ENCODE measurements around the gene LGALS8. TPM values are rescaled to one million over a fixed set of nuclear protein-coding genes. Genes with fewer than 3 reads are reported as not detected.

The LGALS8 gene
- total RNA-seq, 4 donors from 2014 or later, result 45.7 to 112 (median 61.5) TPM

GRCh38 chr1:236515443-236515958, 8.3 kb upstream of the LGALS8 start:
- H3K27me3 ChIP-seq, result no peaks in the 10 kb centered on the region
- intact Hi-C loops (cut with DNase I; ENCODE audit: low total_unique reads), result no loop called here
- no peaks in the 10 kb centered on the region for H3K9me3 ChIP-seq
- no peaks in the 10 kb centered on the region for H3K36me3 ChIP-seq
- H3K4me3 ChIP-seq, result no peak overlapping the region
- TF ChIP-seq POLR2A (IDR thresholded peaks at IDR 0.05), result no peak
- no peak for TF ChIP-seq CTCF (IDR thresholded peaks at IDR 0.05)
- DNase-seq, result no peak
- no peak overlapping the region for H3K27ac ChIP-seq
- no peaks in the 10 kb centered on the region for H3K4me1 ChIP-seq

GRCh38 chr1:236516929-236517704, 6.7 kb upstream of the LGALS8 start:
- no peaks in the 10 kb centered on the region for H3K4me1 ChIP-seq
- no peak overlapping the region for H3K4me3 ChIP-seq
- no peaks in the 10 kb centered on the region for H3K9me3 ChIP-seq
- TF ChIP-seq POLR2A (IDR thresholded peaks at IDR 0.05), result no peak
- no peak for TF ChIP-seq CTCF (IDR thresholded peaks at IDR 0.05)
- no peaks in the 10 kb centered on the region for H3K27me3 ChIP-seq
- DNase-seq, result no peak
- peak overlapping the region in 1 of 2 donors; percentile 3 for H3K27ac ChIP-seq
- intact Hi-C loops (cut with DNase I; ENCODE audit: low total_unique reads), result no loop called here
- H3K36me3 ChIP-seq, result no peaks in the 10 kb centered on the region

- H3K27ac ChIP-seq, result no peak overlapping the region
- H3K36me3 ChIP-seq, result no peaks in the 10 kb centered on the region
- H3K9me3 ChIP-seq, result no peaks in the 10 kb centered on the region
- no peaks in the 10 kb centered on the region for H3K27me3 ChIP-seq
- intact Hi-C loops (cut with DNase I; ENCODE audit: low total_unique reads), result no loop called here
- H3K4me3 ChIP-seq, result no peak overlapping the region
- H3K4me1 ChIP-seq, result no peaks in the 10 kb centered on the region
- DNase-seq, result no peak
- no peak for TF ChIP-seq CTCF (IDR thresholded peaks at IDR 0.05)
- TF ChIP-seq POLR2A (IDR thresholded peaks at IDR 0.05), result no peak
Measured at GRCh38 chr1:236518322-236518721, 5.5 kb upstream of the LGALS8 start.

GRCh38 chr1:236520445-236521005, 3.3 kb upstream of the LGALS8 start:
- peaks cover 0 to 6% of the 10 kb centered on the region in 2 donors for H3K4me1 ChIP-seq
- H3K9me3 ChIP-seq, result no peaks in the 10 kb centered on the region
- H3K27me3 ChIP-seq, result no peaks in the 10 kb centered on the region
- H3K4me3 ChIP-seq, result no peak overlapping the region
- intact Hi-C loops (cut with DNase I; ENCODE audit: low total_unique reads), result no loop called here
- TF ChIP-seq POLR2A (IDR thresholded peaks at IDR 0.05) (no peak), CTCF (IDR thresholded peaks at IDR 0.05) (no peak)
- H3K27ac ChIP-seq, result no peak overlapping the region
- H3K36me3 ChIP-seq, result no peaks in the 10 kb centered on the region
- DNase-seq, result no peak
